GM12891 (cell line): ENCODE results near the gene CPED1.

Source experiments
- PAX5 ChIP-seq: IDR thresholded peaks from 2 replicates; pipeline ENCODE4 v1.6.1; 2011; ENCODE audit warnings: low read length, moderate library complexity, mild to moderate bottlenecking; ENCODE audit not compliant: insufficient read depth, severe bottlenecking
- POLR2A ChIP-seq: IDR thresholded peaks from 2 replicates; pipeline ENCODE4 v1.6.1; 2011; ENCODE audit warnings: low read depth, low read length, control low read depth
- POLR2AphosphoS5 ChIP-seq: IDR thresholded peaks from 2 replicates; pipeline ENCODE4 v1.6.1; 2011; ENCODE audit warnings: low read depth, low read length, control low read depth
- POU2F2 ChIP-seq: IDR thresholded peaks from 2 replicates; pipeline ENCODE4 v1.6.1; 2011; ENCODE audit warnings: low read depth, mild to moderate bottlenecking, control low read depth, low read length, moderate library complexity

GRCh38 chr7:121235201-121235600 lies 246.7 kb downstream of the CPED1 start:
- no peak for TF ChIP-seq POLR2A
- no peak for TF ChIP-seq POLR2AphosphoS5
- TF ChIP-seq PAX5, result no peak
- no peak for TF ChIP-seq POU2F2
